Body of pancreas (tissue), 4 donors: ENCODE data around the gene FZD1.

Source experiments
- POLR2A ChIP-seq, 3 donors: fragments of 450-650 bp; IDR thresholded peaks; one replicate each; pipeline ENCODE4 v1.6.1; 2016; ENCODE audit warnings: antibody characterized with exemption in 3 of 3, mild to moderate bottlenecking in 2 of 3
- TF ChIP-seq, protein P1 (sequence below), 7 experiments: fragments of 450-650 bp in 4 of 7; fragments of 200-600 bp in 3 of 7; sonication (generic) in 3 of 7; IDR thresholded peaks; one replicate each; pipeline ENCODE4 v1.5.1; 2016 to 2019; ENCODE audit warnings: antibody characterized with exemption in 7 of 7

DNA sequence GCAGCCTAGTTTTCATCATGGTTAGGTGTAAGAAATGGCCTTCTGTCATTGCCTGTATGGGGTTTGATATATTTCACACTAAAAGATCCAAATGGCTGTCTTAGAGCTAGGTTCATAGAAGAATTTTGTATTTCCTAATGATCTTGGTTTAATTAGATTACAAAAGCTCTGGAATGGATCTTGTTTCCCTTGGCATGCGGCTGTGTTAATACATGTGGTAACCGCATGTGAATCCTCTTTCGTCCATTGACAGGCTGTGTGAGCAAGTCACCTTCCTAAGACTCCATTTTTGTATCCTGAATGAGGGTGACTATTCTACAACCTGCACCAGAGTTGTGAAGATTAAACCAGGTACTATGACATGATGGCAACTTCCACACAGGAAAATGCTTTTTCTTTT lies 12.4 kb upstream of the FZD1 start:
- TF ChIP-seq, protein P1, sequence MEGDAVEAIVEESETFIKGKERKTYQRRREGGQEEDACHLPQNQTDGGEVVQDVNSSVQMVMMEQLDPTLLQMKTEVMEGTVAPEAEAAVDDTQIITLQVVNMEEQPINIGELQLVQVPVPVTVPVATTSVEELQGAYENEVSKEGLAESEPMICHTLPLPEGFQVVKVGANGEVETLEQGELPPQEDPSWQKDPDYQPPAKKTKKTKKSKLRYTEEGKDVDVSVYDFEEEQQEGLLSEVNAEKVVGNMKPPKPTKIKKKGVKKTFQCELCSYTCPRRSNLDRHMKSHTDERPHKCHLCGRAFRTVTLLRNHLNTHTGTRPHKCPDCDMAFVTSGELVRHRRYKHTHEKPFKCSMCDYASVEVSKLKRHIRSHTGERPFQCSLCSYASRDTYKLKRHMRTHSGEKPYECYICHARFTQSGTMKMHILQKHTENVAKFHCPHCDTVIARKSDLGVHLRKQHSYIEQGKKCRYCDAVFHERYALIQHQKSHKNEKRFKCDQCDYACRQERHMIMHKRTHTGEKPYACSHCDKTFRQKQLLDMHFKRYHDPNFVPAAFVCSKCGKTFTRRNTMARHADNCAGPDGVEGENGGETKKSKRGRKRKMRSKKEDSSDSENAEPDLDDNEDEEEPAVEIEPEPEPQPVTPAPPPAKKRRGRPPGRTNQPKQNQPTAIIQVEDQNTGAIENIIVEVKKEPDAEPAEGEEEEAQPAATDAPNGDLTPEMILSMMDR (IDR thresholded peaks at IDR 0.05), result no peak
- TF ChIP-seq POLR2A (IDR thresholded peaks at IDR 0.05), result no peak
